Measurements from ENCODE around the gene SUV39H1. TPM values are rescaled to one million over a fixed set of nuclear protein-coding genes. Genes with fewer than 3 reads are reported as not detected.

SUV39H1 gene
- total and polyA plus RNA-seq, 8 donors, result 5.0 to 8.4 (median 6.5) TPM

- no peak for TF ChIP-seq CTCF (IDR thresholded peaks at IDR 0.05)
- DNase-seq (no peak), ATAC-seq (no peak)
- intact Hi-C loops (cut with DNase I), result no loop called here
- Histone ChIP-seq H3K9me3 (no peaks in the 10 kb centered on the region), H3K27ac (no peak overlapping the region), H3K4me1 (no peaks in the 10 kb centered on the region), H3K27me3 (no peaks in the 10 kb centered on the region), H3K4me3 (no peak overlapping the region), H3K36me3 (no peaks in the 10 kb centered on the region)
Measured at GRCh38 chrX:48719958-48720357, 23.4 kb downstream of the SUV39H1 start.

DNA sequence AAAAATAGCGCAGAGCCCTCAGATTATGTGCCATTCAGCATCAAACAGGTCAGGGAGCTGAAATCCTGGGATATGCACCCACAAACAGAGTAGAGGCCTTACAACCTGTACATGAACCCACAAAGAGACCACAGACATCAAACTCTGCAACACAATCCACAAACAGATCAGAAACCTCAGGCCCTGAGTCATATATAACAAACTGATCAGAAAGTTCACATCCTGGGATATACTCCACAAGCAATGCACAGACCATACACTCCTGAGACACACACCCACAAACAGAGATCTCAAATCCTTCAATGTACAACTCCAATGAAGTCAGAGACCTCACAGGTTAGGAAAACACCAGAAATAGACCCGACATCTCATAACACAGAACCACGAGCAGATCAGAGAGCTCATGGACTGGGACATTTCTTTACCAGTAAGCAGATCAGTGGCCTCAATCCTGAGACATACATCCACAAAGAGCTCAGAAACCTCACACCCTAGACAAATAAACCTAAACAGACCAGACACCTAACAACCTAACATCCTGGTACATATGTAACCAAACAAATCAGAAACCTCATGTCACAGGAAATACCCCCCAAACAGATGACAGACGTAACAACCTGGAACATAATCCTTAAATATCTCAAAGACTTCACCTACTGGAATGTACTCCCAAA, 24.2 kb downstream of the SUV39H1 start:
- Histone ChIP-seq H3K27ac (no peak overlapping the region), H3K4me3 (no peak overlapping the region), H3K9me3 (no peaks in the 10 kb centered on the region), H3K36me3 (no peaks in the 10 kb centered on the region), H3K27me3 (no peaks in the 10 kb centered on the region), H3K4me1 (no peaks in the 10 kb centered on the region)
- intact Hi-C loops (cut with DNase I), result no loop called here
- TF ChIP-seq CTCF (IDR thresholded peaks at IDR 0.05), result no peak
- ATAC-seq (no peak), DNase-seq (no peak)

DNA sequence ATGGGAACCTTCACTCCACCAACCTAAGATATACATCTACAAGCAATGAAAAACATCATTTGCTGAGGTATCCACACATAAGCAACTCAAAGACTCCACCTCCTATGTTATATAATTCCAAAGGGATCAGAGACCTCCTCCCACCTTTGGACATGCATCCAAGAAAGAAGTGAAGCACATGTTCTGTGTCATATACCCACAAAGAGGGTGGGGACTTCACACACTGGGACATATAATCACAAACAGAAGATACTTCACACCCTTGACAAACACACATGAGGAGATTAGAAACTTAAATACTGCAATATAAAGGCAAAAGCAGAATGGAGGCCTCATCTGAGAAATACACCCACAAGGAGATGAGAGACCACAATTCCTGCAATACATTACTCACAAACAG, 25.4 kb downstream of the SUV39H1 start:
- Histone ChIP-seq H3K9me3 (no peaks in the 10 kb centered on the region), H3K27me3 (no peaks in the 10 kb centered on the region), H3K27ac (no peak overlapping the region), H3K36me3 (no peaks in the 10 kb centered on the region), H3K4me3 (no peak overlapping the region), H3K4me1 (no peaks in the 10 kb centered on the region)
- no peak for TF ChIP-seq CTCF (IDR thresholded peaks at IDR 0.05)
- intact Hi-C loops (cut with DNase I), result no loop called here
- DNase-seq, result no peak
- no peak for ATAC-seq

DNA sequence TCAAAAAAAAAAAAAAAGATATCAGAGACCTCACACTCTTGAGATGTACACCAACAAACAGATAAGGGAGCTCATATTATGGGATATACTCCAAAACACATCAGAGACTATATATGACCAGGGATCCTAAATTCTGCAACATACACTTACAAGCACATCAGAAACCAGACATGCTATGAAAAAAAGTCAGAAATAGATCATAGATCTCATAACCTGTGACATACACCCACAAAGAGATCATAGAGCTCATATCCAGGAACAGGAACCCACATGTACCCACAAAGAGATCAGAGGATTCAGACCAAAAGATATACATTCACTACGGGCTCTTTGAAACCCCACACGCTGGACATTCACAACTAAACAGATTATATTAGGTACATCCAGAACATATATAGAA, 30.1 kb downstream of the SUV39H1 start:
- no peaks in the 10 kb centered on the region for H3K36me3 ChIP-seq
- TF ChIP-seq CTCF (IDR thresholded peaks at IDR 0.05), result no peak

GRCh38 chrX:48728653-48729052, 32.1 kb downstream of the SUV39H1 start:
- DNase-seq, result no peak
- TF ChIP-seq CTCF (IDR thresholded peaks at IDR 0.05), result no peak
- H3K27ac ChIP-seq, result no peak overlapping the region
- H3K4me3 ChIP-seq, result no peak overlapping the region
- no peaks in the 10 kb centered on the region for H3K4me1 ChIP-seq
- no peaks in the 10 kb centered on the region for H3K27me3 ChIP-seq
- intact Hi-C loops (cut with DNase I), result no loop called here
- no peak for ATAC-seq
- no peaks in the 10 kb centered on the region for H3K36me3 ChIP-seq
- no peaks in the 10 kb centered on the region for H3K9me3 ChIP-seq

More for the DNA sequence above, 30.1 kb downstream of the SUV39H1 start:
- DNase-seq, result no peak
- no peaks in the 10 kb centered on the region for H3K27me3 ChIP-seq
- H3K9me3 ChIP-seq, result no peaks in the 10 kb centered on the region
- H3K4me3 ChIP-seq, result no peak overlapping the region
- no peaks in the 10 kb centered on the region for H3K4me1 ChIP-seq
- no peak for ATAC-seq
- H3K27ac ChIP-seq, result no peak overlapping the region
- intact Hi-C loops (cut with DNase I), result no loop called here
